NOMO-1 treated with DMSO at 0.1 percent for 48 hours (cell line): ENCODE measurements around the gene GPC5.
A peak's percentile ranks its signal among the peaks of the same experiment; 100 is the strongest.

ENCODE experiments used
- DNase-seq: peaks from one replicate; lab custom pipeline; 2025; ENCODE audit not compliant: unreplicated experiment; lab: John Stamatoyannopoulos, UW

GPC5 gene

GRCh38 chr13:91701975-91702374 lies 303.6 kb downstream of the GPC5 start:
- no peak for DNase-seq

- no peak for DNase-seq
Observed at GRCh38 chr13:91702411-91702810, 304.0 kb downstream of the GPC5 start.

GRCh38 chr13:91704398-91704797 lies 306.0 kb downstream of the GPC5 start:
- no peak for DNase-seq

- no peak for DNase-seq
Observed at GRCh38 chr13:91708558-91708957, 310.1 kb downstream of the GPC5 start.

DNA sequence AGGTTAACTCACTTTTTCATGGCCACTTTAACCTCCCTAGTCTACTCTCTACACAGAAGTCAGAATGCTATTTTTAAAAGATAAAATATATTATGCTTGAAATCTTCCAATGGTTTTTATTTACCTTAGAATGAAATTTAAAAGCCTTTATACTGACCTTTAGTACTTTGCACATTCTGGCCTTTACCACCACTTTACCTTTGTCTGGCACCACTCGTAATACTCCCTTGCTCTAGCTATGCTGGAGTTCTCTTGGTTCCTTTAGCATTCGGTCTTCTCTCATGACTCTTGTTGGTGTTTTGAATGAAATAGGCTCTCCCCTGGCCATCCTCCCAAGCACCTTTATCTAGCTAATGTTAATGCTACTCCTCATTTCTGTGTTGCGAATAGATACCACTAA lies 310.8 kb downstream of the GPC5 start:
- no peak for DNase-seq

DNA sequence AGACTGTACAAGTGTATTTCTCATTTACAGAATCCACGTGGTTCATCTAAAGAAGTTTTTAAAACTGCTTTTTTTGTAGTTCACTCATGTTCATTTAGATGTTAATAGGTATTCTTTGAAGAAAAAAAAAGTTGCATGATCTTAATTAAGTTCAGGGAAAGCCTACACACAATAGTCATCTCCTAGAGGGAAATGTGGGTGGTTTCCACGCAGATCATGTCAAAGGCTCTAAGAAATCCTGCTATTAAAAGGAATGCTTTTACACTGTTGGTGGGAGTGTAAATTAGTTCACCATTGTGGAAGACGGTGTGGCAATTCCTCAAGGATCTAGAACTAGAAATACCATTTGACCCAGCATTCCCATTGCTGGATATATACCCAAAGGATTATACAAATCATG lies 312.3 kb downstream of the GPC5 start:
- no peak for DNase-seq

GRCh38 chr13:91714855-91715254 lies 316.4 kb downstream of the GPC5 start:
- no peak for DNase-seq

DNA sequence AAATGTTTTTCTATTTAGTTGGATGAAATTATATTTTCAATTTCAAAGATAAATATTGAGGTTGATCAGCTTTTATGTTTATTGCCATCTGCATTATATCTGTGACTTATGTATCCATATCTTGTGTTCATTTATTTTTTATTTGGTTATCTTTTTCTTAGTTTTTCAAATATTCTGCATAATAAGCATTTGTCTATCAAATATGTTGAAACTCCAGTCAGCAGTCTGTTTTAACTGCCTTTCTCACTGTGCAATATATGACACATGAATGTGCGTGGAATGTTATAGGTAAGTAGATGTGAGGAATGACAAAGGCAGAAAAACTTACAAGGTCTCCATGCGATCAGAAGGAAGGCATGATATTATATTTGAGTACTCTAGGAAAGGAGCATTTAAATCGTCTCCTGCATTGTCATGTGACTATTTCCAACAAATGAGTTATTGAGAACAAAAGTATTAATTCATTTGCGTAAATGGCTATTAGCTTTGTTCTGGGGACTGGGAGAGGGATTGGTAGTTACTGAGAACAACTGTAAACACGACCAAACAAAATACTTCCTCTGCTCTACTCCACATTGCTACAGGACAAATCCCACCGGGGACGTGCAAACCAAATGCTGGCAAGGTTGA lies 318.1 kb downstream of the GPC5 start:
- no peak for DNase-seq

DNA sequence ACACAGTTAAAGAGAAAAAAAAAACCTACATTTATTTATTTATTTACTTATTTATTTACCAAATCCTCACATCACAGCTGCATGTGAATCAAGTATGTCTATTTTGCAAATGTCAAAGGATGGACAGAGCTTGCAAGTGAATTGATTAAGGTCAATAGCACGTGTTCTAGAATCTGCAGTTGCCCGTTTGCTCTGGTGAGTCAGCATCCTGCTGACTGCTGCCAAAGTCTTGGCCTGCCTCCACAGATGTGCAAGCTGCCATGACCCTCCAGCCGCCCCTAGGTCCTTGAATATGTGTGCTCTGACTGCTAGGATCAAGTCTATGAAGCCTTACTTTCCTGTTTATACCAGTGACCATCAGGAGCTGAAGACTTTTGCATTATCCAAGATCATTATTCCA lies 320.6 kb downstream of the GPC5 start:
- DNase-seq, result no peak

DNA sequence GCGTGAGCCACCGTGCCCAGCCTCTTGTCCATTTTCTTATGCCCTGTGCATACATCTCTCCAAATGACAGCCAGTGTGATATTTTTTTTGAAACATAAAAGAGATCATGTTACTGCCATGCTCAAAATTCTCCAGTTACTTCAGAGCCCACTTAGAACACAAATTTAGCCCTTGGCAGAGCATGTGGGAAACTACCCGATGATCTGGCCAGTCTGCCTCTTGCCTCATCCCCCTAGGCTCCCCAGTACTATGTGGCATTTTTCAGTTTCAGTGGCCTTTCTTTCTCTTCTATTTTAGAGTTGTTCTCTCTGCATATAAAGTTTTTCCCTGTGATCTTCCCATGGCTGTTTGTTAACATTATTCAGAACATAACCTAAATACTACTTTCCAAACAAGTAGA lies 323.0 kb downstream of the GPC5 start:
- no peak for DNase-seq

DNA sequence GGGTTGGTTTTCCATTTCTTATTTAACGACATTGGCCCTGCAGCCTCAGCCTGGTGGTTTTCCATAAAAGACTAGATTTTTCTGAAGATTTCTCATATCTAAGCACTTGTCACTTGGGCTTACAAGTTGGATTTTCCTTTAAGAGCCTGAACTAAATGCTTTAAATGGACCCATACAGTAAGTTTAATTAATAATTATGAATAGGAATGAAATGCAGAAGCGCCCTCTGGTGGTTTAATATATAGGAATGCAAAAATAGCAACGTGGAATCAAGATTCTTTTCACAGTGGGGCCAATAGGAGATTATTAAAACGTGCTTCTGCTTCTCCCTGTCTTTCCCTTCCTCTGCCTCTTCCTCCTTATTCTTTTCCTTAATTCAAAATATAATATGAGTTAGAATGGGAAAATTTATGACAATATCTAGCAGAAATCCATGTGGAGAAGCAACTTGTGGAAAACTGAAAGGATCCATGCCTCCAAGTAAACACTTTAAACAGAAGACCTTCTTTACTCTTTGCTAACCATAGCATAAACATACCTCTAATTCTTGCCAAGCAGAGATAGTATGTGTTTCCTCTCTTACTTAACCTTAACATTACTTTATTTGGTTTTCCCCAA lies 324.0 kb downstream of the GPC5 start:
- peak; percentile 31 for DNase-seq

- DNase-seq, result no peak
Observed at GRCh38 chr13:91724591-91724990, 326.2 kb downstream of the GPC5 start.

DNA sequence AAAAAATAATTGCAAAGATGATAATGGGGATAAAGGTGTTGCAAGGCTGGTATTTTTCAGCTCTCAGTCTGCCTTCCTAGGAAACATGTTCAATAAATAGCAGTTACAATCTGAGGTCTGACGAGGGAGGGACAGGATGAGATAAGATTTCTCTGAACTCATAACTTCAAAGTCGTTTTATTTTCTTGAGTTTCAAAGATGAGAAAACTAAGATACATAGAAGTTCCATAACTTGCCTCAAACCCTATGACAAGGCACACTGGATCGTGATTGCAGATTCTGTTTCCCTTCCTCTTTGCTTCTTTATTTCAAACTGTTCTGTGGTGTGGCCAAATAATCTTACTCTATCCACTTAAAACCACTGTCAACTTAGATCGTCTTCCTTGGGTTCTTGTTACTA lies 327.2 kb downstream of the GPC5 start:
- DNase-seq, result no peak

- no peak for DNase-seq
Observed at GRCh38 chr13:91726671-91727070, 328.2 kb downstream of the GPC5 start.

DNA sequence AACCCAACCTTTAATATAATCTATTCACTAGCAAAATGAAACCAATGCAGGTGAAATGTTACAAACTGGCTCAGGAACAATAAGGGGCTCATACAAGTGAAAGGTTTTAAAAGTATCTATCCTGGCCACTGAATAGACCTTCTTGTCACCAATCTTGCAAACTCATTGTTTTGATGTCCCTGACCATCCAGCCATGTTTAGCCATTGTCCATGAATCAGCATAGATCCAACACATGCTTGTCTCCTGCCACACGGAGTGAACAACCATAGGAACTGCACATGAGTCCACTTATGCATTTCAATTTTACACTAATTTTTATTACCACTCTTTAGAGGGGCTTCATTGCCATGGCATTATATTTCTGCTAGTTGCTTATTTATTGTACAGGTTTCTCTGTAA lies 331.4 kb downstream of the GPC5 start:
- DNase-seq, result no peak

DNA sequence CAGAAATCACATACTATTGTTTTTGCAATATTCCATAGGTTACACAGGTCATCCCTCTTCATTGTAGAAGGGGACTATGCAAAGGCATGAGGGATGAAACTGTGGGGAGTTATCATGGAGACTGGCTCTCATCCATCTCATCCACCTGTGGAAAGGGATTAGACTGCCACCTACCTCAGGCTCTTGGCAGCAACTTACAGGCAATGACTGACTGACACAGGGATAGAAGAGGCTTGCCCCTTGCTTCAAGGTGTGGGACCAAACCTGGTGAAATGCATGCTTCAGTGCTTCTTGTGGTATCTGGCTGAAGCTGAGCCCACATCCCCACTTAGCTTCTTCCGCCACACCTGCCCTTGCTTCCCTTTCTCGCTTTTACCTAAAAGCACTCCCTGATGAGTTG lies 341.3 kb downstream of the GPC5 start:
- DNase-seq, result no peak

DNA sequence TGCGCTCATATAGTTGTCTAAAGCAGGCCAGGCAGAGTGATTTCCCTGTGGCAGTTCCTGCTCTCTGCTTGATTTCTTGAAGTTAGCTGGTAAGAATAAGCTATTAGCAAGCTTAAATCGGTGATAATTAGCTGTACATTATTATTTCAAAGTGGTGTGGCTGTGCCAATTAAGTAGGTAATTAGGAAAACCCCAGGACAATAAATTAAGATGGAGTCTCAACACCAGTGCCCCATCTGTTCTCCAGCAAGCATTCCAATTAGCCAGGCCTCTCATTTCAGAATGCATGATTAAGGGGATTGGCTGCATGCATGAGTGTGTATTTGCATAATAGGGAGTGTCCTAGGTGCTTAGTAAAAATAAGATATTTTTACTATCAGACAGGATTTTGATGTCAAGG lies 342.3 kb downstream of the GPC5 start:
- no peak for DNase-seq

DNA sequence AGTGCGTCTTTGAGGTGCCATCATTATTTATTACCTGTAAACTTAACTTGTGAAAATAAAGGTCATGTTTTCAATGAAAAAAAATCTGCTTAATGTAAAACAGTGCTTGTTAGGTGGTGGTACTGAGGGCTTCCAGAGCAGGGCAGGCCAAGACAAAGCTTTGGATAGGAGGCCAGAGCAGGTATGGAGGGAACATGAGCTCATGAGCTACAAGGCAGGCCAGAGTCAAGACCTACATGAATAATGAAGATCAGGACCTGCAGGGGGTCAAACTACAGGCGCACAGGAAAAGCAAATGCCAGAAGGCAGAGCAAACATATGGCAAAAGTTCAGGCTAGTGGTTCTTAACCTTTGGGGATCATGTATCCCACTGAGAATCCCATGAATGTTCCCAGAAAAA lies 343.5 kb downstream of the GPC5 start:
- DNase-seq, result no peak

- no peak for DNase-seq
Observed at GRCh38 chr13:91744284-91744683, 345.9 kb downstream of the GPC5 start.

DNA sequence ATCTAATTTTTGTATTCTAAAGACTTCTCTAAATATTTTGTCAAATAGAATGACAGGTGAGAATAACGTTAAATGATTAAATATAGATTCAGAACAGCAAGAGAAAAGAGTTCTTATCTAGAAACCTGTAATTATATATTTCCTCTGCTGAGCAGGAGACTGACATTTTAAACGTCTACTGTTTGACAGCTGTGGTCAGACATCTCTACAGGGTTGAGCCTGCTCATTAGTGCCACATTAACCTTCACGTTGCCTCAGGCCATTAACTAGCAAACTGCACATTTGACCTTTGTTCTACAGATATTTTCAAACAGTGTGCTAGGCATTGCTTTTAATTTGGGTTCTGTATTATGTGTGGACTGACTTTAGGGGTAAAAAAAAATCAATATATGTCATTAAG lies 347.5 kb downstream of the GPC5 start:
- no peak for DNase-seq

- no peak for DNase-seq
Observed at GRCh38 chr13:91747186-91747585, 348.8 kb downstream of the GPC5 start.

DNA sequence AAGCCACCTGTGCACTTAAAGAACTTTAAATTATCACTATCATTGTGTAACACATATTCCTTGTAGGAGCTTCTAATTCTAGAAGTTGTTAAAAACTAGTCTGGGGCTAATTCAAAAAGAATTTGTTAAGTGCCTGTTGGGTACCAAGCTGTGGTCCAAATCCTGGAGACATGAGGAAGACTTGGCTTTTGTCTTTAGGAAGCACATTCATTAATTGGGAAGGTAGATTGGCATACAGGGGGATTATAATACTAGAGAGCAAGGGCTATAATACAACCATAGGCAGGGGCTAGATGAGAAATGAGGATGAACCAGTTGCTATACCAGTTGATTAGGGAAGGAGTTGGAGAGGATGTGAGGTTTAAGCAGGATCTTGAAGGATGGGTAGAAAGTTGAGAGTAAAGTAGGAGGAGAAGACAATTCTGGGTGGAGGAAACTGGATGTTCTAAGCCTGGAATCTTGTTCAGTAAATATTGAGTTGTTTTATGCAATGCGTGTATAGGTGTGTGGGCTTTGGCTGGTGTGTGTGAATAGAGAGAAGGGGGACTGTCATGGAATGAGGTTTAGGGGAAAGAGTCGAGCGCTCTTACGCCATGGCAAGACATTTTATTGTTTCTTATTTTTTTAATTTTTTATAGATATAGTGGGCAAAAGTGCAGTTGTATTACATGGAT lies 350.1 kb downstream of the GPC5 start:
- DNase-seq, result no peak

DNA sequence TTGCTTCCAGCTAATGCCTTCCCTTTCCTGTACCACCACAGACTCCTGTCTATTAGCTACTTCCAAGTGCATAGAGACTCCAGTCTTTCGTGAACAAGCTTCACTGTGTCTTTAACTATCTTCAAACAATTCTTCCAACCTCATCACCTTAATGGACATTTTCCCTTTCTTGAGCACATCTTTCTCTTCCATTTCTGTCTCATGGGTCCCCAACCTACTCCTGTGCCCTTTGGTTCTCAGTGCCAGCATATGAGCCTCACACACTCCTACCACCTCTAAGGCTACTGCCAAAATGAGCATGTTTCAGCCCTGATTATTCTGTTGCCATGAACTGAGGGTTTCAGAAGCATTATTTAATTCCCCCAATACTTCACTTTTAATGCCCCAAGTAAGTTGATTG lies 360.3 kb downstream of the GPC5 start:
- no peak for DNase-seq
